CD4-positive, alpha-beta T cell treated with Interleukin-6 at 100 ng/mL for 8 hours (primary cell): ENCODE measurements around the gene NPR3.

ENCODE experiments used
- DNase-seq: peaks from one replicate; pipeline ENCODE4 v3.0.0-alpha.2; 2020; ENCODE audit warnings: mixed read lengths, low spot score

NPR3 gene

GRCh38 chr5:32711681-32712480 is 760 bp downstream of the NPR3 start:
- no peak for DNase-seq

- no peak for DNase-seq
Measured at GRCh38 chr5:32712481-32713360, 1.6 kb downstream of the NPR3 start.

DNA sequence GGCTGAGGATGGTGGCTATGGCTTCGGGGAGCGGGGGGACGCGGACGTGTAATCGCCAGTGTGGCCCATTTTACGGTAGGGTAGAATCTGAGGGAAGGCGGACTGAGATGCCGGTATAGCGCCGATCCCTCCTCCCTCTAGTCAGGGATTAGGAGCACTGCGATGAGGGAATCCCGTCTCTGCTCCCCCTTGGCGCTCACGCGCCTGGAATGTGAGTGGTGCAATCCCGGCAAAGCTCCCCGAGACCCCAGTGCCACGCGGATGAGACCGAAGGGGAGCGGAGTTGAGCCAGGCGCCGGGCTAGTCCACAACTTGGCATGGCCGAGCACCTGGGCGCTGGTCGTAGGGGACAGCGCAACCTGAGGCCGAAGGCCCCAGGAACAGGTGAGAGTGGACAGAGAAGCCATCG is 2.2 kb downstream of the NPR3 start:
- DNase-seq: no peak

GRCh38 chr5:32713770-32714381 is 2.8 kb downstream of the NPR3 start:
- DNase-seq: no peak

DNA sequence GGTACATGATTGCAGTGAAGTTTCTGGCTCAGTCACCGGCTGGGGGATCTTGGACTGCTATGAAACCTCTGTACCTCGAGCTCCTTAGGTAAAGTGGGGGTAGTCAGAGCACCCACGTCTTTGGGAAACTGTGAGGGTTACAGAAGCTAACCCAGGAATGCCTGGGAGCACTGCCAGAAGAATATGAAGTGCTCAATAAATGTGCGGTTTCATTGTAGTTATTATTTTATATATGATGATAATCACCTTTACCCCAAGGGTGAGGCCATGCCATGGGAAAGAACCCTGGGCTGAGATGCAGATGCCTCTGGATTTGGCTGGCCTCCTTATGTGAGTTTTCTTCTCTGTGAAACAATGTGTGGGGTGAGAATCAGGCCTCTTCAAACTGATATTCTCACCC is 3.7 kb downstream of the NPR3 start:
- no peak for DNase-seq

DNA sequence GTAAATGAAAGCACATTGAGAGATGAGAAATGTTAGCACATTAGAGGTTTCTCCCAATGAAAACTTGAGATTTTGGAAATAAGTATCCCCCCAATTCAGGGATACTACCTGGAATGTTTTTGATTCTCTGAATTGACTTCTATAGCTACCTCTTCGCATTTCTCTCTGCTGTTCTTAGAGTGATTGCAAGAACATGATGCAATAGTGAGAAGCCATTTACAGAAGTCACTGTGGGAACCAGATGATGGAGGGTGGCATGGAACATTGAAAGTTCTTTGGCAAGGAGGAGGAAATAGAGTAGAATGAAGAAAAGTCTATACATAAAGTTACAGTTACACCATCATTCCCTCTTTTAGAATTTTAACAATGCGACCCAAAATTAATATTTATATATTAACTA is 9.2 kb downstream of the NPR3 start:
- no peak for DNase-seq

DNA sequence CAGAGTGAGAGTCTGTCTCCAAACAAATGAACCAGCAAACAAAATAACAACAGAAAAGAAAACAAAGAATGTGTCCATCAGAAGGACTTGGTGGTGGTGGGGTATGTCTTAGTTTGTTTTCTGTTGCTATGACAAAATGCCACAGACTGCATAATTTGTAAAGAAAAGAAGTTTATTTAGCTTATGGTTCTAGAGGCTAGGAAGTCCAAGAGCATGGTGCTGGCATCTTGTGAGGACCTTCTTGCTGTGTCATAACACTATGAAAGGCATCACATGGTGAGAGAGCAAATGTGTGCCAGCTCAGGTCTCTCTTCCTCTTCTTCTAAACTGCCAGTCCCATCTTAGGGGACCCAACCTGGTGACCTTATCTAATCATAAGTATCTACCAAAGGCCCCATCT is 10.5 kb downstream of the NPR3 start:
- DNase-seq: no peak

DNA sequence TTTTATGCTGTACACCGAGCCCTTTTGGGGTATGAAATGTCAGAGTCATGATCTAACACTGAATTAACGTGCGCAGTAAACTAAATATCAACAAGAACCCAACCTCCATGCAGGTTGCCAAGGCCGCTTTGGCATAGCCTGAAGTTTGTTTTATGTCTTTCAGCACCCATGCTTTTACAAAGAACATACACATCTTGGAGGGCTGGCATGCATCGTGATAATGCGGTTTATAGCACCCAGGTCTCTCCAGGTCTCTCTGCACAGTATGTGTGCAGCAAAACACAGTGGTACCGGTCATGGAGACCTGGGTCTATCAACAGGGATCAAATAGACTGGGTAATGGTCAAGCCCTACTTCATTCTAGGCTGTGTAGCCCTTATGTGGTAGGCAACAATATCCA is 11.8 kb downstream of the NPR3 start:
- DNase-seq: no peak

DNA sequence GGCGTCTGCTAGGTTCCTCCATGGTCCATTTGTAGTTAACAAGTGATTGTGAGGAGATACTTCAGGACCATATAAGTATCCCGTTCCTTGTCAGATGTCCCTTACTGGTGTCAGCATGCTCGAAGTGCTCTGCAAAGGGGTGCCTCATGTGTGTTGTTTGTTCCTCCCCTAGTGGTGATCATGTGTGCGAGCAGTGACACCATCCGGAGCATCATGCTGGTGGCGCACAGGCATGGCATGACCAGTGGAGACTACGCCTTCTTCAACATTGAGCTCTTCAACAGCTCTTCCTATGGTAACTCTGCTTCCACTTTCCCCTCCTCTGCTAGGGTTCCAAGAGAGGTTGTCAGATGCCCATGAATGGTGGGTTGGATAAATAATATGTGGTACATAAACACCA is 13.4 kb downstream of the NPR3 start:
- DNase-seq: no peak

GRCh38 chr5:32726086-32726557 is 15.0 kb downstream of the NPR3 start:
- no peak for DNase-seq

GRCh38 chr5:32729651-32730050 is 18.5 kb downstream of the NPR3 start:
- no peak for DNase-seq

- DNase-seq: no peak
Measured at GRCh38 chr5:32733590-32734340, 22.6 kb downstream of the NPR3 start.

- no peak for DNase-seq
Measured at GRCh38 chr5:32734827-32735378, 23.8 kb downstream of the NPR3 start.

DNA sequence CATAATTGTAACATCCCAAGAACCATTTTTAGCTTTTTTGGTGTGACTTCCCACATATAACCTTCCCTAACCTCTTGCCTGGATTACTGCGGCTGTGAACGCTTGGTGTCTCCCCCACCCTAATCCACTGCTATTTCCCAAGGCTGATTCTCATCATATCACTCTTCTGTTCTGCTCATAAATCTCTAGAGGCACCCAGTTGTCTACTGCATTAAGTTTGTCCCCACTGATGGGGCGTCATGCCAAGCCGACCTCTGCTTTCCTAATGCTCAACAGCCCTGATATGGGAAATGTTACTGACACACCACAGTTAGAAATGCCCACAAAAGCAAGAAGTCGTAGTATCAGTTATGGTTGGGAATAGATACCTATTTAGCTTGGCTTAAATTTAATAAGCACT is 24.4 kb downstream of the NPR3 start:
- no peak for DNase-seq

- no peak for DNase-seq
Measured at GRCh38 chr5:32736842-32737241, 25.7 kb downstream of the NPR3 start.

GRCh38 chr5:32740651-32741050 is 29.5 kb downstream of the NPR3 start:
- no peak for DNase-seq

DNA sequence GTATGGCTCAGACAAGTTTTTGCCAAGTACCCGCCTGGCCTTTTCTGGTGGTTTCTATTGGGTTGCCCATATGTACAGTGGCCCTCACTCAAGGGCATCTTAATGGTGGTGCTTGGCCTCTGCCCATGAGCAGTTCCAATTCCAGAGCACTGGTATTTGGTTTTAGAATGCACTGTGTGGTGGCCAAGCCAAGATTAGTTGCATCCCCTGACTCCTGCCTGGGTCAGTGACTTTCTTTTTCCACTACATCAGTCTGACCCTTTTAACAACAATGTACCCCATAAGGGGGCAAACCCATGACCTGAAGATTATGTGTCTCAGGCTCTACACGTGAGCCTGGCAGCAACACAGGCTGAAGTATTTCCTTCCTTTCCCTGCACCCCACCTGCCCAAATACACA is 34.2 kb downstream of the NPR3 start:
- DNase-seq: no peak

DNA sequence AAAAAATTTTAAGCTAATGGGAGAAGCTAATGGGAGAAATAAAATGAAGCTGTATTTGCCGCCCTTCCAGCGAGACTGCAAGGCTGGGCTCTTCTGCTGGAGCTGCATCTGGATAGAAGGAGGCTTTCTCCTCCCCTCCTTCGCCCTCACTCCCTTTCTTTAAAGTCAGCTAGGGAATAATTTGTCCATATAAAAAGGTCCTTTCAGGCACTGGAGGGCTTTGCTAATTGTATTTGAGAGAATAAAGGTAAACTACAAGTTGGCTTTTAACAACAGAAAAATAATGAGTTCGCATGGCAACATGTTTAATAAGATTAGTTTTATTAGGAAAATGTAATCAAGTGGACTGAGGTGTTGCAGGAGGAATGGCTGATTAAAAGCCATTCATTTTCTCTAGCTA is 41.3 kb downstream of the NPR3 start:
- DNase-seq: no peak

GRCh38 chr5:32753051-32753450 is 41.9 kb downstream of the NPR3 start:
- DNase-seq: no peak

- DNase-seq: no peak
Measured at GRCh38 chr5:32753765-32754164, 42.6 kb downstream of the NPR3 start.

DNA sequence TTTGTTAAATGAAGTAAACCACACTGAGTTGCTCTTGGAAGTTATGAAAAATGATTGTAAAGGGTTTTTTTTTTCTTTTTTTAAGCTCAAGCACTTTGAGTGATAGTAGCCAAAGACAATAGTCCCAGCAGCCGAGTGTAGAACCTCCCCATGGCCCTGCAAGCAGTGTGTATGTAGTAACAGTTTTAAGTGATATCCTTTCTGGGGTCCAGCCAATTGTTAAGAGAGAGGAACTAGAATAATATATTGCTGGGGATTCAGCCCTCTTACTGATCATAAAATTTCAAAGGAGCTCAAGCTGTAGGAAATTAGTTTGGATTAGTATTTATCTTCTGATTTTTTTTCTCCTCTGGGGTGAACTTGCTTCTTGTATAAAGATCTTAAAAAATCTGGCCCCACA is 43.2 kb downstream of the NPR3 start:
- no peak for DNase-seq

GRCh38 chr5:32760091-32760509 is 49.0 kb downstream of the NPR3 start:
- no peak for DNase-seq
